Activated CD8-positive, alpha-beta memory T cell treated with anti-CD3 and anti-CD28 coated beads, Interleukin-2, amount 50 U/mL, for 24 hours (primary cell): Measurements from ENCODE around the gene SCD5.

Experiments
- DNase-seq: peaks from one replicate; pipeline ENCODE4 v3.0.0-alpha.2; 2020; ENCODE audit errors: extremely low read depth

Gene SCD5

GRCh38 chr4:82726596-82726995 is 72.0 kb downstream of the SCD5 start:
- no peak for DNase-seq

GRCh38 chr4:82721819-82722423 is 76.7 kb downstream of the SCD5 start:
- no peak for DNase-seq

GRCh38 chr4:82718162-82718940 is 80.2 kb downstream of the SCD5 start:
- no peak for DNase-seq

GRCh38 chr4:82715731-82716617 is 82.6 kb downstream of the SCD5 start:
- no peak for DNase-seq

GRCh38 chr4:82713856-82714255 is 84.7 kb downstream of the SCD5 start:
- DNase-seq, result no peak

GRCh38 chr4:82712561-82712960 is 86.0 kb downstream of the SCD5 start:
- no peak for DNase-seq

GRCh38 chr4:82711158-82711785 is 87.3 kb downstream of the SCD5 start:
- DNase-seq, result no peak

- DNase-seq, result no peak
Measured at GRCh38 chr4:82710197-82710929, 88.2 kb downstream of the SCD5 start.

GRCh38 chr4:82708982-82709381 is 89.6 kb downstream of the SCD5 start:
- DNase-seq, result no peak

- no peak for DNase-seq
Measured at GRCh38 chr4:82706349-82707000, 92.1 kb downstream of the SCD5 start.

GRCh38 chr4:82705928-82706300 is 92.7 kb downstream of the SCD5 start:
- DNase-seq, result no peak

GRCh38 chr4:82705169-82705927 is 93.2 kb downstream of the SCD5 start:
- no peak for DNase-seq

GRCh38 chr4:82704156-82704555 is 94.4 kb downstream of the SCD5 start:
- no peak for DNase-seq

- no peak for DNase-seq
Measured at GRCh38 chr4:82698412-82698811, 100.2 kb downstream of the SCD5 start.

- no peak for DNase-seq
Measured at GRCh38 chr4:82697561-82697960, 101.0 kb downstream of the SCD5 start.

GRCh38 chr4:82696117-82696860 is 102.3 kb downstream of the SCD5 start:
- DNase-seq, result no peak

- no peak for DNase-seq
Measured at GRCh38 chr4:82694892-82695291, 103.7 kb downstream of the SCD5 start.

- no peak for DNase-seq
Measured at GRCh38 chr4:82694046-82694445, 104.5 kb downstream of the SCD5 start.

- no peak for DNase-seq
Measured at GRCh38 chr4:82692101-82692780, 106.4 kb downstream of the SCD5 start.
